Ectodermal cell (in vitro differentiated cells): ENCODE results near the gene BGN.

Experiments
- H3K27ac ChIP-seq: 2 replicates; pipeline ENCODE4 v1.7.0; 2013; ENCODE audit warnings: mild to moderate bottlenecking, low read depth, low read length; ENCODE audit not compliant: insufficient read depth, poor library complexity, severe bottlenecking
- H3K27me3 ChIP-seq: 2 replicates; pipeline ENCODE4 v1.7.0; 2013; ENCODE audit warnings: mild to moderate bottlenecking, low read length; ENCODE audit not compliant: insufficient read depth, control insufficient read depth, poor library complexity, severe bottlenecking
- H3K36me3 ChIP-seq: one replicate; pipeline ENCODE4 v1.7.0; 2013; ENCODE audit warnings: low read length; ENCODE audit not compliant: control insufficient read depth, insufficient read depth
- H3K4me1 ChIP-seq: one replicate; pipeline ENCODE4 v1.7.0; 2013; ENCODE audit warnings: low read length; ENCODE audit not compliant: control insufficient read depth, insufficient read depth
- H3K4me3 ChIP-seq: 2 replicates; pipeline ENCODE4 v1.7.0; 2013; ENCODE audit warnings: low read depth, low read length, control low read depth; ENCODE audit not compliant: insufficient read depth
- H3K9me3 ChIP-seq: 2 replicates; pipeline ENCODE4 v1.7.0; 2013; ENCODE audit warnings: mild to moderate bottlenecking, low read length, moderate library complexity; ENCODE audit not compliant: control insufficient read depth
- WGBS, 2 experiments: methylation state at CpG; one replicate each; pipeline ENCODE4 v1.1.7; 2013; ENCODE audit warnings: missing lambda C conversion rate in 2 of 2; 5-methylcytosine and 5-hydroxymethylcytosine counted together

Gene BGN

DNA sequence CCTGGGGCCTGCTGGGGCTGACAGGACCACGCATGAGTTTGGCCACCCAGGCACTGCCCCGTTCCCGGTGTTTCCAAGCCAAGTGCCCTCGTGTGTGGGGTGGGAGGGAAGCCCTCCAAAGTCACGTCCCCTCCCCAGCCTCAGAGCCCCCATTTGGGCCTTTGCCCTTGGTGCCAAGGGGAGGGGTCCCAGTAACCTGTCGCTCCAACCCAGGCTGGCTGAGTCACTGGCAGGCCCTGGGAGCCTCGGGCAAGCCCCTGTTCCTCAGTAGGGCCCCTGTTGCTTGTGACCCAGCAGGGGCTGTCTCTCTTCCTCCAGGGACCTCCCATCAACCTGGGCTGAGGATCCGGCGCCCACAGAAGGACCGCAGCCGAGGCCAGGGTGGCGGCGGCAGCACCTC is 13.7 kb upstream of the BGN start:
- Histone ChIP-seq H3K9me3 (no peaks in the 10 kb centered on the region), H3K36me3 (no peaks in the 10 kb centered on the region), H3K4me1 (no peaks in the 10 kb centered on the region), H3K4me3 (no peak overlapping the region), H3K27ac (no peak overlapping the region), H3K27me3 (peaks cover 2% of the 10 kb centered on the region)
- WGBS, 2 experiments = 93 to 94% methylated on average over 12 to 13 of the region's 13 CpGs

DNA sequence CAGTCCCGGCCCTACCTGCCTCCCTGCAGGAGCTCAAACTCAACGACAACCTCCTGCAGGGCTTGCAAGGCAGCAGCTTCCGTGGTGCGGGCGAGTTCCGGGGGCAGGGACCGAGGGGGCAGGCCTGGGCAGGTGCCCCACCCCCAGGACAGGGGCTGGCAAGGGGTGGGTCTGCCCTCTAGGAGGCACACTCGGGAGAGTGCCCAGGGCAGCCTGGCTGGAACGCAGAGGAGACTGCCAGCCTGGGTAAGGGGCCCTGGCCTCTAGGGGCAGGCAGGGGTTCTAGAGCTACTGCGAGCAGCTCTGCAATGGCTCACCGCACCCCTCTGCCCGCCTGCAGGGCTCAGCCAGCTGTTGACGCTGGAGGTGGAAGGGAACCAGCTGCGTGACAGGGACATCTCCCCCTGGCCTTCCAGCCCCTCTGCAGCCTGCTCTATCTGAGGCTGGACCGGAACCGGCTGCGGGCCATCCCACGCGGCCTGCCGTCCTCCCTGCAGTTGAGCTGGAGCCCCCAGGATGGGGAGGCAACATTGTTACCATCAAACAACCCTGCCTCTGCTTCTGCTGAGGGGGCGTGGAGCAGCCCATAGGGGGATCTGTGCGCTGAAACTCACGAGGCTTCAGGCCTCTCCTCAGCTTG is 12.3 kb upstream of the BGN start:
- Histone ChIP-seq H3K4me1 (no peaks in the 10 kb centered on the region), H3K4me3 (no peak overlapping the region), H3K9me3 (no peaks in the 10 kb centered on the region), H3K36me3 (no peaks in the 10 kb centered on the region), H3K27ac (no peak overlapping the region), H3K27me3 (no peaks in the 10 kb centered on the region)
- WGBS, 2 experiments = 77 to 80% methylated on average over 23 of the region's 23 CpGs

DNA sequence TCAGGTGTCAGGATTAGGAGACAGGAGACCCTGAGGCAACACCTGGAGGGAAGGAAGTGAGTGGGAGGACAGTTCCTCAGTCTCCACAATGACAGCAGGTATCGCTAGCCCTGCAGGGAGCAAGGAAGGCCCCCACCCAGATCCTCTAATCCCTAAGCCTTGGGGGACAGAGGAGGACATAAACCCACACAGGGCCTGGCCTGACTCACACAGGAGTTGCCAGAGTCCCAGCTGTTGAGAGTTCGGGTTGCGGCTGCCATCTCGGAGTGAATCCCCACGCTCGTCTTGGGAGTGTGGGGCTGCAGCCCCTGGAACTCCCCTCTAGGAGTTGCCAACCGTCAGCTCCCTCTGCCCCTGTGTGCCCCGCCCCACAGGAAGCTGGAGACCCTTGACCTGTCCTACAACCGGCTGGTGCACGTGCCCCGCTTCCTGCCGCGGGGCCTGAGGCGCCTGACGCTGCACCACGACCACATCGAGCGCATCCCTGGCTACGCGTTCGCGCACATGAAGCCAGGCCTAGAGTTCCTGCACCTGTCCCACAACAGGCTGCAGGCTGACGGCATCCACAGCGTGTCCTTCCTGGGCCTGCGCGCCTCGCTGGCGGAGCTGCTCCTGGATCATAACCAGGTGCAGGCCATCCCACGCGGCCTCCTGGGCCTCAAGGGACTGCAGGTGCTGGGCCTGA is 9.2 kb upstream of the BGN start:
- no peaks in the 10 kb centered on the region for H3K9me3 ChIP-seq
- 90% methylated on average over 29 to 30 of the region's 30 CpGs for WGBS, 2 experiments
- no peaks in the 10 kb centered on the region for H3K36me3 ChIP-seq
- H3K27ac ChIP-seq = no peak overlapping the region
- no peaks in the 10 kb centered on the region for H3K4me1 ChIP-seq
- H3K27me3 ChIP-seq = no peaks in the 10 kb centered on the region
- no peak overlapping the region for H3K4me3 ChIP-seq

DNA sequence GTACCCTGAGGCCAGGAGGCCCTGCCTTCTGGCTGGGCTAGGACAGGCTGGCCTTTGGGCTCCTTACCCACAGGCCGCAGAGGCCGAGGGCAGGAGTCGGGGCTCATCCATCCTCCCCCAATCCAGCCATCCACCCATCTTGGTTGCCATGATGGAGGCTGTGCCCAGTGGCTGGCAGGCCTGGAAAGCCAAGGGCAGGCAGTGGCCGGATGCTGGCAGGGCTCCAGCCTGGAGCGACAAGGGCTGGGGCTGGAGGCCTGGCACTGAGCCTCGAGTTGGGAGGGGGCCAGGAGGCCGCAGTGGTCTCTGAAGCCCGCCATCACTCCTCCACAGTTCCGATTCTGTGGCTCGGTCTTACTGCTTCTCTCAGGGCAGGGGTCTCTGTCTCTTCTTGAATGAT is 8.6 kb upstream of the BGN start:
- no peak overlapping the region for H3K4me3 ChIP-seq
- H3K4me1 ChIP-seq = no peaks in the 10 kb centered on the region
- H3K36me3 ChIP-seq = no peaks in the 10 kb centered on the region
- H3K9me3 ChIP-seq = no peaks in the 10 kb centered on the region
- no peak overlapping the region for H3K27ac ChIP-seq
- H3K27me3 ChIP-seq = no peaks in the 10 kb centered on the region
- WGBS, 2 experiments = 90 to 97% methylated on average over 10 of the region's 10 CpGs

DNA sequence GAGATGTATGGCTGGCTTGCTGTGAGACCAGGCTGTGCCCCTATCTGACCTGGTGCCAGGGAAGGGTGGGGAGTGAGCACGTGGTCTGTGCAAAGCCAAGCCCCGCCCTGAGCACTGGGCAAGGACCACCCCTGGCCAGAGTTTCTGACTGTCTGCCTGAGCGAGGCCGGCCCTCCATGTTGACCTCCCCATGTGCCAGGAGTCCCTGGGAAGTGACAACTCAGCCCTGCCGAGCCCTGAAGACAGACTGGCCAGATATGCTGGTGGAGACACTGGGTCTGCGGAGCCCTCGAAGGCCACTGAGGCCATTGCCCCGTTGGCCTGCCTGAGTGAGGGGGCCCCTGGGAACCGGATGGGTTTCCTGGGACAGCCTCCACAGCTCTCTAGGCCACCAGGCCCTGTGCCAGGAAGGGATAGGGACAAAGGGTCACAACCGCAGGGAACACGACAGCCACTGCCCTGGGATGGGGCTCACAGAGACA is 7.1 kb upstream of the BGN start:
- H3K27me3 ChIP-seq = no peaks in the 10 kb centered on the region
- H3K4me3 ChIP-seq = no peak overlapping the region
- no peaks in the 10 kb centered on the region for H3K4me1 ChIP-seq
- 92 to 94% methylated on average over 11 of the region's 11 CpGs for WGBS, 2 experiments
- no peak overlapping the region for H3K27ac ChIP-seq
- no peaks in the 10 kb centered on the region for H3K36me3 ChIP-seq
- no peaks in the 10 kb centered on the region for H3K9me3 ChIP-seq

DNA sequence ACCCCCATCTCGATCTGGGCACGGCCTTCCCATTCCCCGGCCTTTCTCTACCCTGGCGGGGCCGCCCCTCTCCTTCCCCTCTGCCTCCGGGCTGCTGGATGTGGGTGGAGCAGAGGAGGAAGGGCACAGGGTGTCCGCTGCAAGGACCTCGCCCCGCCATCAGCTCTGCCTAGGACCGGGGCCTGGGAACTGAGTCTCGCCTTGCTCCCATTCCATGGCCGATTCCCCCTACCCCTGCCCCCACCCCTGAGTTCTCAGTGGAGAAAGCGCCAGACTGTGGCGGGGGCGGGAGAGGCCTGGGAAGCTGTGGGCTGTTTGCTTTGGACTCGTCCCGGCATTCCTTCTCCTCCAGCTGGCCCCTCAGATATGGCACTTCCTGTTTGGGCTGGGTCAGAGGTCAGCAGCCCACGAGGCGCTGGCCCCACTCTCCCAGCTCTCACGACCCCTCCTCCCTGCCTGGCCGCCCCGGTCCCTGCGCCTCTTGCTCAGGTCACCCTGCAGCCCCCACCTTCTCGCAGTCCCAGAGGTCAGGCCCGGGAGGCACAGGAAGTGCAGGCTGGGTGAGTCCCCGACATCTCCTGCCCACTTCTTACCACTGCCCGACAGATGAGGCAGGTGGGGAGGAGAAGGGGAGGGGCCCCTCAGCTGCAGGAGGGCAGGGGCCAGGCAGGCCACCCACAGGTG is 6.4 kb upstream of the BGN start:
- Histone ChIP-seq H3K27ac (no peak overlapping the region), H3K4me3 (no peak overlapping the region), H3K4me1 (no peaks in the 10 kb centered on the region), H3K27me3 (no peaks in the 10 kb centered on the region), H3K36me3 (no peaks in the 10 kb centered on the region), H3K9me3 (no peaks in the 10 kb centered on the region)
- WGBS, 2 experiments = 74 to 77% methylated on average over 19 to 27 of the region's 27 CpGs

DNA sequence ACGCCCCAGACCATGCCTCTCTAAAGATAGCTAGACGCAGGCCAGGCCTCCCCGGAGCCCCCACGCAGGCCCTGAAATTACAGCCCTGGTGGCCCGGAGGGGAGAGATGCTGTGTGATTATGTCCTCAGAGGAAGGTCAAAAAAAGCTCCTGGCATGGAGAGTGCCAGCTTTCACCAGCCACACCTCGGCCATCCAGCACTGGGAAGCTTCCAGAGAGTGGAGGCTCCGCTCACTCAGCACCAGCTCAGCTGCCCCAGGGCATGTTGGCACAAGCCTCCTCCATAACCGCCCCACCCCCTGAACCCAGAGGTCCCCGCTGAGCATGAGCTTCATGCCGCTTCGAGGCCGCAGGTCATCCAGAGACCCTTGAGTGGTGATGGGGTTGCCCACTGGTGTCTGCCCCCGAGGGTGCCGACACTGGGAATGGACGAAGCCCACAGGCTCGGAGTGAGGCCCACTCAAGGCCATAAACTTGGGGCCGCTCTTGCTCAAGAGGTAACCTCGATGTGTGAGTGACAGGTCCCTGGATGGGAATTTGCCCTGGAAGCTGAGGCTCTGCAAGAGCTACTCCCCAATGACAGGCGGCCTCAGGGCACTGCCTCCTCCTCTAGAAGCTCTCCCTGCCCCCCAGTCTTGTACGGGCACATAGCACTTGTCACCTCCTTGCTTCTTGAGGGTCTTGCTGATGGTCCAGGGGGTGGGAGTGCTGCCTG is 4.4 kb upstream of the BGN start:
- no peaks in the 10 kb centered on the region for H3K27me3 ChIP-seq
- WGBS, 2 experiments = 94% methylated on average over 20 of the region's 20 CpGs
- no peaks in the 10 kb centered on the region for H3K4me1 ChIP-seq
- H3K27ac ChIP-seq = no peak overlapping the region
- H3K36me3 ChIP-seq = no peaks in the 10 kb centered on the region
- no peaks in the 10 kb centered on the region for H3K9me3 ChIP-seq
- no peak overlapping the region for H3K4me3 ChIP-seq

DNA sequence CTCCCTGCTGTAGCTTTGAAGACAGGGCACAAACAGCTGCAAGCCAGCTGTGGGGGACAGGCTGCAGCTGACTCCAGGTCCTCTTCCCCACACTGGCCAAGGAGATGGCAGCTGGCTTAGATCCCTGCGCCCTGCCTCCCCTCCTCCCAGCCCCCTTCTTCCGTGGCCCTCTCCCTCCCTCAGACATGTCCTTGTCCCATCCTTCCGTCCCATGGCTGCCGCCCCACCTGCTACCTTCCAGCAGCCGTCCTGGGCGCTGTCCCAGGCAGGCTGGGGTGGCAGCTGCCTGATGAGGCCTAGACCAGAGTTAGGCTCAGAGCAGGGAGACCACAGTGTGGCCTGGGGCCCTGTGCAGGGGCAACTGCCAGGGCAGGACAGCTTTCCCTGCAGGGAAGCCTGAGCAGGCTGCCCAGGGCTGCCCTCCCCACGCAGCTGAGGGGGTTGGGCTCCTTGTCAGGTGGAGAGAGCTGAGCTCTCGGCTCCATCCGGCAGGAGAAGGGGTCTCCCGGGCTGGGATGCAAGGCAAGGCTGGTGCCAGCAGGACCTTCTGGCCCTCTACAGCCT is 3.3 kb upstream of the BGN start:
- Histone ChIP-seq H3K4me3 (no peak overlapping the region), H3K36me3 (no peaks in the 10 kb centered on the region), H3K27me3 (no peaks in the 10 kb centered on the region), H3K9me3 (no peaks in the 10 kb centered on the region), H3K27ac (no peak overlapping the region), H3K4me1 (no peaks in the 10 kb centered on the region)
- 57 to 58% methylated on average over 10 of the region's 10 CpGs for whole genome bisulfite sequencing, 2 experiments

DNA sequence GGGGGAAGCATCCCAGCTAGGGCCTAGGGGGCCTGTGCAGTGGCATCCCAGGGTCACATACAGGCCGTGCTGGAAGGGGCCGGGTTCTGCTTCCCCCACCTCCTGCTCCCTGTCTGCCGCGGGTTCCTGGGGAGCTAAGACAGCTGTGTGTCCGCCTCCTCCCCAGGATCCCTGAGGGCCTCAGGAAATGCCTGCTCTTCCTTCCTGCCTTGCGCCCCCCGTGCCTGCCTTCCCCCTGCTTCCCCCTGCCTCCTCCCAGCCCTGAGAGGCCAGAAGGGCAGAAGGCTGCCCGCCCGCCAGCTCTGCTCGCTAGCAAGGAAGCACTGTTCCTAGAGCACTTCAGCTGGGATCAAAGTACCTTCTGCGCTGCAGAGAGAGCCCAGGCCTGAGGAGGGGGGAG is 2.9 kb upstream of the BGN start:
- Histone ChIP-seq H3K36me3 (no peaks in the 10 kb centered on the region), H3K27ac (no peak overlapping the region), H3K27me3 (no peaks in the 10 kb centered on the region), H3K9me3 (no peaks in the 10 kb centered on the region), H3K4me3 (no peak overlapping the region), H3K4me1 (no peaks in the 10 kb centered on the region)
- WGBS, 2 experiments = 41 to 44% methylated on average over 11 of the region's 11 CpGs

DNA sequence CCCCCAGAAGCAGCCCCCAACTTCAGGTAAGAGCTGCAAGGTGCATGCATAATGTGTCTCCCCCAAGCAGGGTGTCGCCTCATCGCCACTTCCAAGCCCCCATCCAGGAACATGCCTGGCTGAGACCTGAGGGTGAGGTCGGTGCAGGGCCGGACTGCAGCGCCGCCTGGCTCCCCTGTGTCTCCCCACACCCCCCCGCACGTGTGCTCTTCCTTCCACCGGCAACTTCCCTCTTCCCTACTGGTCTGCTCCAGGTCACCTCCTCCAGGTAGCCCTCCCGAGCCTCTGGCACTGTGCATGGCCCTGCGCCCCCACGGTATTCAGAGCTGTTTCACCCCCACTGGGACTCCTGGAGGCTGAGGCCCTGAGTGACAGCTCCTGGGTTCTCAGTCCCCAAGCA is 2.2 kb upstream of the BGN start:
- WGBS, 2 experiments = 85% methylated on average over 12 of the region's 12 CpGs
- no peak overlapping the region for H3K27ac ChIP-seq
- no peaks in the 10 kb centered on the region for H3K36me3 ChIP-seq
- no peak overlapping the region for H3K4me3 ChIP-seq
- H3K4me1 ChIP-seq = no peaks in the 10 kb centered on the region
- H3K27me3 ChIP-seq = no peaks in the 10 kb centered on the region
- H3K9me3 ChIP-seq = no peaks in the 10 kb centered on the region
